HUDEP-2 (cell line): Measurements from ENCODE around the gene KPNA1.
"Not testable (repeated sequence)": the region's sequence is repeated elsewhere in the genome, so short reads cannot be mapped to it uniquely, and the experiment has no call there.

Experiments
- DNase-seq, 76 experiments: peaks; one replicate each; lab custom pipeline; 2025; ENCODE audit not compliant: unreplicated experiment in 76 of 76; lab: John Stamatoyannopoulos, UW

The KPNA1 gene

GRCh38 chr3:122523317-122523716 is 8.6 kb upstream of the KPNA1 start:
- DNase-seq, result no peak

- no peak for DNase-seq
Observed at GRCh38 chr3:122520861-122521260, 6.1 kb upstream of the KPNA1 start.

GRCh38 chr3:122519693-122520092 is 5.0 kb upstream of the KPNA1 start:
- DNase-seq, result no peak

DNA sequence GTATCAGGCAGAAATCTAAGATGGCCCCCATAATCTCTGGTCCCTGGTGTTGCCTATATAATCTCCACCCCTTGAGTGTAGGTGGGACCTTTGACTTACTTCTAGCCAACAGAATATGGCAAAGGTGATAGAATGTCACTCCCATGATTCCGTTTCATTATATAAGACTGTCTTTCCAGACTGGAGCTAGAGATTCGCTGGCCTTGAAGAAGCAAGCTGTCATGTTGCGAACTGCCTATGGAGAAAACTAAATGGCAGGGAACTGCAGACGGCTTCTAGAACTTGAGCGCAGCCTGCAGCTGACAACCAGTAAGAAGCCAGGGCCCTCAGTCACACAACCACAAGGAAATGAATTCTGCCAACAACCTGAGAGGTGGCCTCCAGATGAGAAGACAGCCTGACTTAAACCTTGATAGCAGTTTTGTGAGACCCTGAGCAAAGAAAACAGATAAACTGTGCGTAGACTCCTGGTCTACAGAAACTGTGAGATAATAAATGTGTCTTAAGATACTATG is 2.2 kb upstream of the KPNA1 start:
- peak in 2 of 76 experiments; percentile 6 to 22 for DNase-seq

- DNase-seq, result no peak
Observed at GRCh38 chr3:122515870-122516269, 1.1 kb upstream of the KPNA1 start.

DNA sequence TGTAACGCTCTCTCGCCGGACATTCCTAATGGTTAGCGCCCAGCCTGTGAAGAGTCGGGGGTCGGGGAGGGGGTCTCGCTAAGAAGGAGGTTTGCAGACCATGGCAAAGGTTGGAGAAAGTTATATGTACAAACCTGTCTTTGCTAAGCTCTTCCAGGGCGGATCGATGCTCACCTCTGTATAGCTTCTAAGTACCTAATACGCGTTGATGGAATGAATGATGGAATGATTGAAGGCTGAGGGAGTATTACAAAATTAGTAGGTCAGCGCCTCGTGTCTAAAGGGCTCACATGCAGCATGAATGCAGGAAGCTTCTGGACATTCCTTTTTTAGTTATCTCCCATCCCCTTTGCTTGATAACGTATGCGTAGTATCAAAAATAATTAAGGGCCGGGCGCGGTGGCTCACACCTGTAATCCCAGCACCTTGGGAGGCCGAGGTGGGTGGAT is 305 bp upstream of the KPNA1 start:
- DNase-seq, result no peak

DNA sequence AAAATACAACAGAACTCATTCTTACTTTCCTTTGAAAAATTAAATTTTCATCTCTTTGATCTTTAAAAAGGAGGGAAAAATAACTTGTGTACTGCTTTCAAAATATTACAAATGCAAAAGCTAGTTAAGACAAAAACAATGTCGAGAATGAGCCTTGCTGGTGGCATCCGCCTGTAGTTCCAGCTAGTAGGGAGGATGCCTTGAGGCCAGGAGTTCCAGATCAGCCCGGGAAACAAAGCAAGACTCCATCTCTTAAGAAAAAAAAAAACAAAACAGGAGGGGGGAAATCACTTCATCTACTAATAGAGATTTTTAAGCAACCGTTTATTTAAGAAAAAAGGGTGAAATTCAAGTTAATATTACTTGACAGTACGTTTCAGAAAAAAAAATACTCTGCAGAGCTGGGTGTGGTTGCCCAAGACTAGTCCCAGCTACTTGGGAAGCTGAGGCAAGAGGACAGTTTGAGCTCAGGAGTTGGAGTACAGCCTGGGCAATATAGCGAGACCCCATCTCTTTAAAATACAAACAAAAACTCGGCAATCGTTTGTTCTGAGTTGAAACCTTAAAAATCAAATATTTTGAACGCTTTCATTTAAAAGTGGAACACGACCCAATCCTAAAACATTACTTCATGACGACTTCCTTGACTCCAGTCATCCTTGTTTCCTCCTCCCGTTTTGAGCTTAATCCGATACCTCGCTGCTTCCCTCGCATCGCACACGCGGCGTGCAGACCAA is 1.2 kb downstream of the KPNA1 start:
- DNase-seq, result no peak

- DNase-seq, result no peak
Observed at GRCh38 chr3:122512284-122512683, 2.5 kb downstream of the KPNA1 start.

GRCh38 chr3:122510878-122511535 is 3.7 kb downstream of the KPNA1 start:
- DNase-seq, result peak in 13 of 76 experiments; percentile 5 to 39 (median 16)

DNA sequence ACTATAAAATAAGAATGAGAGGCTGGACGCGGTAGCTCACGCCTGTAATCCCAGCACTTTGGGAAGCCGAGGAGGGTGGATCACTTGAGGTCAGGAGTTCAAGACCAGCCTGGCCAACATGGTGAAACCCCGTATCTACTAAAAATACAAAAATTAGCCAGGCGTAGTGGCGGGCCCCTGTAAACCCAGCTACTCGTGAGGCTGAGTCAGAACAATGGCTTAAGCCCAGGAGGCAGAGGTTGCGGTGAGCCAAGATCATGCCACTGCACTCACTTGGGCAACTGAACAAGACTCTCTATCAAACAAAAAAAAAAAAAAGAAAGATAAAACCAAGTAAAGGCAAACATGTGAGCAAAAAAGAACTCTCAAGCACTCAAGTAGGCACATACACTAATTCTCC is 5.8 kb downstream of the KPNA1 start:
- peak in 35 of 76 experiments; percentile 5 to 78 (median 44) for DNase-seq

GRCh38 chr3:122508135-122508914 is 6.4 kb downstream of the KPNA1 start:
- DNase-seq, result no peak

GRCh38 chr3:122506450-122506849 is 8.3 kb downstream of the KPNA1 start:
- no peak for DNase-seq

DNA sequence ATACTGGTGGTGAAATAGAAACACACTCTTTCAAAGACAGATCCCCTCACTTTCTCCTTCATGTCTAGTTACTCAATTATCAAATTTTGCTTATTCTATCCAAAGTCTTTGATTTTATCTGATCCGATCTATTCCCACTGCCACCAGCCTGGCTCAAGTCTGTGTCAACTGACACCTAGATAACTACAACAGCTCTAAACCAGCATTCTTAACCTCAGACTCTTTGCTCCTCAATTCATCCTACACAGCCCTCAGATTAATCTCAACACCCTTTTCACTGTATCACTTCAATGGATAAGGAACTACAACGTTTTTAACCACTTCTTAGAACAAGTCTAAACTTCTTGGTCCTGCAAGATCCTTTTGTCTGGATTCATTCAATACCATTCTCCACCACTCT is 9.1 kb downstream of the KPNA1 start:
- DNase-seq, result peak in 1 of 76 experiments; percentile 14

GRCh38 chr3:122502941-122503340 is 11.8 kb downstream of the KPNA1 start:
- DNase-seq, result no peak

DNA sequence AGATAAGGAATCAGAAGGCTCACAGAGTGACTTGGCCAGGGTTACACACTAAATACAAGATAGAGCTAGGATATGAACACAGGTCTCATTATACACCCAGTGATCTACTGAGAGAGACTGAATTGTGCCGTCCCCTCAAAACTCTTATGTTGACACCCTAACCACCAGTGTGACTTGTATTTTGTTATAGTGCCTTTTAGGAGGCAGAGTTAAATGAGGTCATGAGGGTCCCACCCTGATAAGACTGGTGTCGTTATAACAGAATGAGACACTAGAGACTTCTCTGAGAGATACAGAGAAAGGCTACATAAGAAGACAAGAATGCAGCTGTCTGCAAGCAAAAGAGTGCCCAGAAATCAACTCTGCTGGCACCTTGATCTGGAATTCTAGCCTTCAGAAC is 12.6 kb downstream of the KPNA1 start:
- peak in 51 of 76 experiments; percentile 10 to 87 (median 57) for DNase-seq

DNA sequence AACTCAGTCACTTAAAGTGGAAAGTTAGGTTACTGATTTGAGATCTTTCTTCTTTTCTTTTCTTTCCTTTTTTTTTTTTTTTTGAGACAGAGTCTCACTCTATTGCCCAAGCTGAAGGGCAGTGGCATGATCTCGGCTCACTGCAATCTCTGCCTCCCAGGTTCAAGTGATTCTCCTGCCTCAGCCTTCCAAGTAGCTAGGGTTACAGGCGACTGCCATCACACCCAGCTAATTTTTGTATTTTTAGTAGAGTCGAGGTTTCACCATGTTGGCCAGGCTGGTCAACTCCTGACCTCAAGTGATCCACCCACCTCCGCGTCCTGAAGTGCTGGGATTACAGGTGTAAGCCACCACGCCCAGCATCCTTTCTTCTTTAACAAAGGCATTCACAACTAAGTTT is 13.8 kb downstream of the KPNA1 start:
- not testable (repeated sequence) for DNase-seq

DNA sequence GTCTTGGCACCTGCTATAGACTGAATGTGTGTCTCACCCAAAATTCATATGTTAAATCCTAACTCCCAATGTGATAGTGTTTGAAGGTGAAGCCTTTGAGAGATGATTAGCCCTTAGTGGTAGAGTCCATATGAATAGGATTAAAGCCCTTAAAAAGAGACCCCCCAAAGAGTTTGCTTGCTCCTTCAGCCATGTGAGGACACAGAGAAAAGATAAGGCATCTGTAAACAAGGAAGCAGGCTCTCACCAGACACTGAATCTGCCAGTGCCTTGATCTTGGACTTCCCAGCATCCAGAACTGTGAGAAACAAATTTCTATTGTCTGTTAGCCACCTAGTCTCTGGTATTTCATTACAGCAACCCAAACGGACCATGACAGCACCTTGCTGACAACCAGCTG is 16.6 kb downstream of the KPNA1 start:
- no peak for DNase-seq

DNA sequence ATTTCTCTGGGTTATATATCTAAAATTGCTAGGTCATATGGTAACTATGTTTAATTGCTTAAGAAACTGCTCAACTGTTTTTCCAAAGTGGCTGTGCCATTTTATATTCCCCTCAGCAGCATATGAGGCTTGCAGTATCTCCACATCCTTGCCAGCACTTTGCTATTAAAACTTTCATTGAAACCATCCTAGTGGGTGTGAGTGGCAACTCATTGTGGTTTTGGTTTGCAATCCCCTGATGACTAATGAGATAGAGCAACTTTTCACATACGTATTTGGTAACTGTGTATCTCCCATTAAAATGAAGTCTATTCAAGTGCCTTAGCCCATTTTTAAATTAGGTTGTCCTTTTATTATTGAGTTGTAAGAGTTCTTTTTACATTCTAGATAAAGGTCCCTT is 17.3 kb downstream of the KPNA1 start:
- peak in 33 of 76 experiments; percentile 11 to 76 (median 41) for DNase-seq

DNA sequence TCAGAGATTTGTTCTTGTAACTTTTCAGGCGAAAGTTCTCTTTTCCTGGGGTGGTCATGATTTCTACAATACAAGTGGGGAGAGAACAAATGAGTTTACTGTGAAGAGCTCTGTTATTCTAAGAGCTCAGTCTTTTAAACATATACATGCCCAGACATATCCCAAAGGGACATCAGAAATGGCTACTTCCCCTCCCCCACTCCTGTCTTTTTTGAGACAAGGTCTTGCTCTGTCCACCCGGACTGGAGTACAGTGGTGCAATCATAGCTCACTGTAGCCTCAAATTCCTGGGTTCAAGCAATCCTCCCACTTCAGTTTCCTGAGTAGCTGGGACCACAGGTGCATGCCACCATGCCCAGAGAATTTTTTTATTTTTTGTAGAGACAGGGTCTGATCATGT is 18.2 kb downstream of the KPNA1 start:
- DNase-seq, result no peak

- DNase-seq, result no peak
Observed at GRCh38 chr3:122493296-122493695, 21.4 kb downstream of the KPNA1 start.
